NOMO-1 treated with dmso at 0.1 percent for 144 hours (cell line): ENCODE data around the gene TMPRSS5.
"Not testable (repeated sequence)": the region's sequence is repeated elsewhere in the genome, so short reads cannot be mapped to it uniquely, and the experiment has no call there.

ENCODE experiments used
- DNase-seq: peaks from one replicate; lab custom pipeline; 2025; ENCODE audit not compliant: unreplicated experiment; lab: John Stamatoyannopoulos, UW

The TMPRSS5 gene

GRCh38 chr11:113697756-113698407, 8.2 kb downstream of the TMPRSS5 start:
- no peak for DNase-seq

- no peak for DNase-seq
Measured at GRCh38 chr11:113697111-113697510, 9.0 kb downstream of the TMPRSS5 start.

GRCh38 chr11:113695207-113695606, 10.9 kb downstream of the TMPRSS5 start:
- no peak for DNase-seq

GRCh38 chr11:113694390-113694789, 11.7 kb downstream of the TMPRSS5 start:
- no peak for DNase-seq

GRCh38 chr11:113693030-113693429, 13.1 kb downstream of the TMPRSS5 start:
- no peak for DNase-seq

- DNase-seq: no peak
Measured at GRCh38 chr11:113690619-113691569, 15.2 kb downstream of the TMPRSS5 start.

GRCh38 chr11:113689768-113690618, 16.1 kb downstream of the TMPRSS5 start:
- no peak for DNase-seq

GRCh38 chr11:113685654-113686359, 20.3 kb downstream of the TMPRSS5 start:
- DNase-seq: no peak

GRCh38 chr11:113684496-113684895, 21.6 kb downstream of the TMPRSS5 start:
- no peak for DNase-seq

GRCh38 chr11:113683481-113684046, 22.5 kb downstream of the TMPRSS5 start:
- no peak for DNase-seq

- no peak for DNase-seq
Measured at GRCh38 chr11:113681711-113682413, 24.2 kb downstream of the TMPRSS5 start.

- no peak for DNase-seq
Measured at GRCh38 chr11:113681282-113681681, 24.8 kb downstream of the TMPRSS5 start.

GRCh38 chr11:113677685-113678084, 28.4 kb downstream of the TMPRSS5 start:
- no peak for DNase-seq

GRCh38 chr11:113675565-113675964, 30.5 kb downstream of the TMPRSS5 start:
- DNase-seq: no peak

- DNase-seq: no peak
Measured at GRCh38 chr11:113675003-113675561, 31.0 kb downstream of the TMPRSS5 start.

GRCh38 chr11:113674397-113674685, 31.8 kb downstream of the TMPRSS5 start:
- DNase-seq: no peak

GRCh38 chr11:113673550-113674396, 32.3 kb downstream of the TMPRSS5 start:
- DNase-seq: no peak

- DNase-seq: not testable (repeated sequence)
Measured at GRCh38 chr11:113671914-113672313, 34.2 kb downstream of the TMPRSS5 start.

GRCh38 chr11:113670831-113671215, 35.3 kb downstream of the TMPRSS5 start:
- DNase-seq: no peak
